Left cardiac atrium (tissue), 4 donors: Measurements from ENCODE around the gene GREB1L. TPM values are rescaled to one million over a fixed set of nuclear protein-coding genes. Genes with fewer than 3 reads are reported as not detected.
"Not testable (repeated sequence)": the region's sequence is repeated elsewhere in the genome, so short reads cannot be mapped to it uniquely, and the experiment has no call there.

Experiments used
- ATAC-seq, 2 donors: fragments of 200-7000 bp; cut with Tn5 transposase; one replicate each; pipeline ENCODE4 v1.9.1; 2020; ENCODE audit warnings: mild to moderate bottlenecking in 2 of 2, moderate library complexity in 2 of 2
- DNase-seq: peaks from one replicate; pipeline ENCODE4 v3.0.0-alpha.2; 2020
- intact Hi-C, 2 donors: fragments of 100-400 bp; cut with DNase I; formaldehyde crosslinking; loops; one replicate each; pipeline versions ENCODE4 v1.14.1 to v1.15.1; 2022 to 2023
- total RNA-seq, 2 donors: library from RNA; stranded (reverse); fragmentation: NEBNext Ultra II Directional; extraction: Animal tissue kit (Norgen Biotek cat#: 25700); gene quantifications; one replicate each; pipeline ENCODE4 v1.2.1, GENCODE V29; 2021
- donor health status: DM: no; HTN: yes; CAD: no.
- donor health status: DM: no; HTN: yes; CAD: no; lungs with severe emphysema.
- donor health status: DM: yes; HTN: yes; CAD: no.
- donor health status: Dilated cardiomyopathy.

The GREB1L gene
- total RNA-seq, 2 donors from 2014 or later = 12.0 to 19.7 TPM

DNA sequence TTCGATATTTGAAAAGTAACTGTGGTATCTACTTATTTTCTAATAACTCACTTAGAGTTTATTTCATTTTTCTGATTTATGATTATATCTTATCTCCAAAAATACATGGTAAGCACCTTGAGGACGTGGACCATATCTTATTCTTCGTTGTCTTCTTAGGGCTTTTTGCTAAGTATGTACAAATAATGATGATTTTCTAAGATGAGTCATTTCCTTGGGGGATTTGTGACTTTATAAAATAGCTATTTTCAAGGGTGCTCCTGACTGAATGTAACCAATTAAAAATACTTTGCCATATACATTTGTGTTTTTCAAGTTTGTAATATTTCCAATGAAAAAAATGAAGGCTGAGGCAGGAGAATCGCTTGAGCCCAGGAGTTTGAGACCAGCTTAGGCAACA lies 56.3 kb downstream of the GREB1L start:
- no peak for DNase-seq
- intact Hi-C loops = no loop called here
- no peak for ATAC-seq

- intact Hi-C loops = loop anchor here in 1 of 2 donors (10.0 kb wide), 1 partner anchor 65 kb away; no protein-coding TSS in a partner anchor
- no peak for DNase-seq
- ATAC-seq = no peak
Measured at GRCh38 chr18:21300035-21300907, 58.2 kb downstream of the GREB1L start.

- no peak for DNase-seq
- ATAC-seq = no peak
- intact Hi-C loops = loop anchor here in 1 of 2 donors (10.0 kb wide), 1 partner anchor 64 kb away; no protein-coding TSS in a partner anchor
Measured at GRCh38 chr18:21300908-21301200, 58.8 kb downstream of the GREB1L start.

GRCh38 chr18:21303445-21303844 lies 61.4 kb downstream of the GREB1L start:
- ATAC-seq (no peak), DNase-seq (no peak)
- intact Hi-C loops = loop anchor here in 1 of 2 donors (10.0 kb wide), 1 partner anchor 61 kb away; no protein-coding TSS in a partner anchor

DNA sequence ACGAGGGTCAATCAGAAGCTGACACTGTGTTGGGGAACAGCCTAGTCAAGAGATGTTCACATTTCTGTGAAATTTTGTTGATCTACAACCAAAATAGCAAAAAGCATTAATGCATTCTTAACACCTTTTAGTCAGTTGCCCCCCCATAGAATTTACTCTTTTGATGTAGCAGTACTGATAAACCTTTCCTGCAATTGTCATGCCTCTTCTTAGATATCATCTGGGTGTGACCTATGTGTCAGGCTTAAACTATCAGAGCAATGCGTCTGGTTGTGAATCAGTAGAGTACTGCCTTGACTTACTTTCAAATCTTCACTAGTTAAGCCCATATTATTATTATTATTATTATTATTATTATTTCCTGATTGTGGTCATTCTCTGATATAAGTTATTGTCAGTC lies 61.9 kb downstream of the GREB1L start:
- ATAC-seq (no peak), DNase-seq (no peak)
- intact Hi-C loops = loop anchor here in 1 of 2 donors (10.0 kb wide), 1 partner anchor 61 kb away; no protein-coding TSS in a partner anchor

DNA sequence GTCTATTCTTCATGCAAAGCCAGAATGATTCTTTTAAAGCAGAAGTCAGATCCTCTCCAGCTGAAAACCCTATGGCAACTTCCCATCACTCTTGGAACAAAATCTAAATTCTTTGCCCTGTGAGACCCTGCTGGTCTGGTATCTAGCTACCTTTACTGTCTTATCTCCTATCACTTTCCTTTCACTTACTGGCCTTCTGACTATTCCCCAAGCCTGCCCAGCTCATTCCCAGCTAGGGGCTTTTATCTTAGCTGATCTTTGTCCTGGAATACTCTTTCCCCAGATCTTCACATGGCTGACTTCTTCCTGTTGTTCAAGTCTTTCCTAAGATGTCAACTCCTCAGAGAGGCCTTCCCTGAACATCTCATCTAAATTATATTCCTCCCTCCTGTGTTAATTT lies 63.6 kb downstream of the GREB1L start:
- no peak for DNase-seq
- intact Hi-C loops = loop anchor here in 1 of 2 donors (10.0 kb wide), 1 partner anchor 59 kb away; no protein-coding TSS in a partner anchor
- ATAC-seq = no peak

DNA sequence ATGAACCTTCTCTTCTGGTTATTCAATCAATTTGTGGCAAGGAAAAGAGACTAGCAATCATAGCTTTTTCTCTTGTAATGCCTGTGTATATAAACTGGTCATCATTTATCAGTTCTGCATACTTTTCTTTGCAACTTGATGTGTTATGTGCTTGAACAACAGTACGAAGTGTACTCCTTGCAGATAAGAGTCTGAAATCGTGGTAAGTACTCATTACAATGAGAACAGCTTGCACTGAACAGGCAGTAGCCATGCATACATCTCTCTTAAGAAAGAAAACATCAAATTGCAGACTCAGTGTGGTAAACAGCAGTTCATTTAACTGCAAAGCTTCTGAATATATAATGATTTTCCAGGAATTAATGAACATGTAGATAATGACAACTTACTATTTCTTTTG lies 64.3 kb downstream of the GREB1L start:
- intact Hi-C loops = loop anchor here in 1 of 2 donors (10.0 kb wide), 1 partner anchor 58 kb away; no protein-coding TSS in a partner anchor
- ATAC-seq (peak in 1 of 2 donors; percentile 33), DNase-seq (no peak)

GRCh38 chr18:21307578-21307977 lies 65.5 kb downstream of the GREB1L start:
- no peak for ATAC-seq
- intact Hi-C loops = loop anchor here in 1 of 2 donors (10.0 kb wide), 1 partner anchor 57 kb away; no protein-coding TSS in a partner anchor
- DNase-seq = no peak

- intact Hi-C loops = loop anchor here in 1 of 2 donors (10.0 kb wide), 1 partner anchor 56 kb away; no protein-coding TSS in a partner anchor
- no peak for DNase-seq
Measured at GRCh38 chr18:21309248-21309647, 67.2 kb downstream of the GREB1L start.

GRCh38 chr18:21311980-21312379 lies 69.9 kb downstream of the GREB1L start:
- intact Hi-C loops, DNase-seq, ATAC-seq: not testable (repeated sequence)

More at GRCh38 chr18:21309248-21309647, 67.2 kb downstream of the GREB1L start:
- peak; percentile 79 to 89 for ATAC-seq

GRCh38 chr18:21313576-21313975 lies 71.5 kb downstream of the GREB1L start:
- intact Hi-C loops = no loop called here
- ATAC-seq = no peak
- no peak for DNase-seq

DNA sequence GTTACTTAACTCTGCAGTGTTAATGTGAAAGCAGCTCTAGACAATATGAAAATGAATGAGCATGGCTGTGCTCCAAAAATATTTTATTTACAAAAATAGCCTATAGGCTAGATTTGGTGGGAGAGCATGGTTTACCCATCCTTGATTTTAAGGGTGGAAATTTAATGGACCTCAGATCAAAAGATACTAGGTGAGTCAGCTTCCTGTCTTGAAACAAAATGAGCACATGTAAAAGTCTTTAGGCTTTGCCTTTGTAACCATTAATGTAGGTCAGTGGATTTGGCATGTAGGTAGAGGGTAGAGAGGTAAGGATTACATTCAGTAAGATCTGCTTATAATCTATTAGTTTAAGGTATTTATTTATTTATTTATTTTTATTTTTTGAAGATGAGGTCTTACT lies 72.7 kb downstream of the GREB1L start:
- no peak for DNase-seq
- ATAC-seq = no peak
- intact Hi-C loops = no loop called here

DNA sequence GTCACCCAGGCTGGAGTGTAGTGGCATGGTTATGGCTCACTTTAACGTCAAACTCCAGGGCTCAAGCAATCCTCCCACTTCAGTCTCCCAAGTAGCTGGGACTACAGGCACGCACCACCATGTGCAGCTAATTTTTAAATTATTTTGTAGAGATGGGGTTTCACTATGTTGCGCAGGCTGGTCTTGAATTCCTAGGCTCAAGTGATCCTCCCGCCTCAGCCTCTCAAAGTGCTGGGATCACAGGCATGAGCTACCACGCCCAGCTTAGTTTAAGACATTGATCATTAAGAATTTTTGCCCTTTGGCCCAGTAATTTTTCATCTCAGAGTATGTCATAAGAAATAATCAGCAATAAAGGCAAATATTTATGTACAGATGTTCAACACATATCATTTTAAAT lies 73.1 kb downstream of the GREB1L start:
- intact Hi-C loops, ATAC-seq, DNase-seq: not testable (repeated sequence)

DNA sequence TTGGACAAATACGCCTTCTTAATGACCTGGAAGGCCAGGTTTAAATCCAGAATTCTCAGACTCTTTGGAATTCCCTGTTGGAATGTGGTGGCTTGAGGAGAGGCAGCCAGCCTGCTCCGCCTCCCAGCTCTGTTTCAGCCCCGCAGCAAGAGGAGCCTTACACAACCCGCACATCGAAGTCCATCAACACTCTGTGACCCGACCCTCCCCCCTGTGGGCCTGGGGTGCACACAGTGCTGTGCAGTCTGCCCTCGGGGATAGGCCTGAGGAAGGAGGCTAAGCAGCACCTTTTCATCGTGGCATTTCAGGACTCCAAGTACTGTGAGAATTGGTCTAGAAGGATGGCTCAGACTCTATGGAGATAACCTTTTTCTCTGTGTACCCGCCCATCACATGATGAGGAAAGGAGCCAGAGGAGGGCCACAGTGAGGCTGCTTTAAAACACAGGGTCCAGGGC lies 73.7 kb downstream of the GREB1L start:
- ATAC-seq (no peak), DNase-seq (no peak)
- intact Hi-C loops = no loop called here

- ATAC-seq (no peak), DNase-seq (no peak)
- intact Hi-C loops = no loop called here
Measured at GRCh38 chr18:21316296-21316695, 74.3 kb downstream of the GREB1L start.

DNA sequence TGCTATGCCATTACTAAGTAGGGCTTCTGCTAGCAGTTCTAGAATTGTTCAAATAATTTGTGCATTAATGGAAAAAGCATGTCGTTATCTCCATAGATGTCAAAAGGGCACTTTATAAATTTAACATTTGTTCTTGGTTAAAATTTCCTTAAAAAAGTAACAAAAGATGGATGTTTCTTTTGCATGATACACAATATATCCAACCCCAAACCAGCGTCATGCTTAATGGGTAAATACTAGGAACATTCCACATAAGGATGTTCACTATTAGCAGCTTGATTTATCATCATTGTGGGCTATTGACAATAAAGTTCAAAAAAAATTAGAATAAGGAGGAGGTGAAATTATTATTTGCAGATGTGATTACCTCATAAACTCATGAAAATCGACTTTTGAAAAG lies 79.7 kb downstream of the GREB1L start:
- intact Hi-C loops = no loop called here
- ATAC-seq (no peak), DNase-seq (no peak)

- ATAC-seq (no peak), DNase-seq (no peak)
- intact Hi-C loops = no loop called here
Measured at GRCh38 chr18:21327101-21327500, 85.1 kb downstream of the GREB1L start.

- no peak for DNase-seq
- intact Hi-C loops = no loop called here
- ATAC-seq = peak; percentile 91 to 92
Measured at GRCh38 chr18:21330122-21330701, 88.2 kb downstream of the GREB1L start.

GRCh38 chr18:21331065-21331464 lies 89.0 kb downstream of the GREB1L start:
- no peak for DNase-seq
- intact Hi-C loops = no loop called here
- no peak for ATAC-seq

DNA sequence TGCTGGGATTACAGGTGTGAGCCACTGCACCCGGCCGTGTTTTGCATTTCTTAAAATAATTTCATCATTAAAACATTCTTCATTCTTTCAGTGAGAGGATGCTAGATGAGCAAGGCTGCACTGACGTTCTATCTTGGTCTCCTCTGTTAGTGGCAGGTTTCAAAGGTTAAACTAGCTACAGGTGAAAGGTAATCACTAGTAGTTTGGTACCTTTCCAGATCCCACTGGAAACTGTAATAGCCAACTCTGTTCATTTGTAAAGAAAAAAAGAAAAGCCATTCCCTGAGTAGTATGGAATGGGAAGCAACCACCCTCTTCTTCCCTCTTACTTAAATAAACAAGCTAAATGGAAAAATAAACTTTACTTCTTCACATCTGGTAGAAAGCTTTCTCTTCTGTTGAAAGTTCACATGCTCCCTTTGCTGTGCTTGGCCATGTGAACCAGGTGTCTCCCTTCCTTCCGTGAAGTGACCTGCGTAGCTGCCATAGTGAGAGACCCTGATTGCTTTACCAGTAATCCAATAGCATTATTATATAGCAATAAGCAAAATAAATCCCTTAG lies 94.0 kb downstream of the GREB1L start:
- intact Hi-C loops = no loop called here
- no peak for DNase-seq
- ATAC-seq = no peak
